Measurements from ENCODE around the gene PTPRN.

GRCh38 chr2:219266232-219266631 is 43.0 kb downstream of the PTPRN start:
- no peak for TF ChIP-seq YY1 (IDR thresholded peaks at IDR 0.05; ENCODE audit: low read depth)
- TF ChIP-seq EGR1 (IDR thresholded peaks at IDR 0.05), result no peak
- TF ChIP-seq REST (IDR thresholded peaks at IDR 0.05; ENCODE audit: low read depth), result no peak
- no peak for TF ChIP-seq FOXM1 (IDR thresholded peaks at IDR 0.05; ENCODE audit: borderline replicate concordance, low read depth)
- TF ChIP-seq CEBPB (IDR thresholded peaks at IDR 0.05), result no peak
- TF ChIP-seq RAD21 (IDR thresholded peaks at IDR 0.05; ENCODE audit: low read depth), result no peak
- TF ChIP-seq TCF12 (IDR thresholded peaks at IDR 0.05; ENCODE audit: low read depth), result no peak
- TF ChIP-seq EP300 (IDR thresholded peaks at IDR 0.05; ENCODE audit: borderline replicate concordance), result no peak
- no peak for TF ChIP-seq MAX (IDR thresholded peaks at IDR 0.05)
- TF ChIP-seq TEAD4 (IDR thresholded peaks at IDR 0.05), result no peak
- TF ChIP-seq USF1 (IDR thresholded peaks at IDR 0.05), result no peak
- TF ChIP-seq TAF1 (IDR thresholded peaks at IDR 0.05; ENCODE audit: low read depth), result no peak
- TF ChIP-seq NFIC (IDR thresholded peaks at IDR 0.05), result no peak
- TF ChIP-seq CREB1 (IDR thresholded peaks at IDR 0.05; ENCODE audit: low read depth), result no peak
